ENCODE measurements around the gene CNOT11. TPM values are rescaled to one million over a fixed set of nuclear protein-coding genes. Genes with fewer than 3 reads are reported as not detected.

CNOT11 gene
- total RNA-seq, 2 experiments from 2014 or later, result 39.4 to 46.8 TPM

- intact Hi-C loops (cut with DNase I, micrococcal nuclease), result loop anchor here (2.0 to 5.0 kb wide), 5 partner anchors 33 to 392 kb away; partner anchors contain the start of gene MAP4K4 (in 1 of the 2)
- H3K9me3 Mint-ChIP-seq, result no peaks in the 10 kb centered on the region
- peaks cover 84% of the 10 kb centered on the region for H3K4me1 Mint-ChIP-seq (ENCODE audit: low read depth)
- CTCF ChIA-PET, result interaction anchor here (1.3 kb wide), 1 partner anchor 53 kb away, joined by 3 read pairs; the partner anchor contains the start of gene CNOT11
- Histone ChIP-seq H3K4me3 (ENCODE audit: low read length) (peak overlapping the region; percentile 90), H3K4me1 (ENCODE audit: insufficient read depth, low read length) (peaks cover 68% of the 10 kb centered on the region), H3K27me3 (ENCODE audit: control insufficient read depth in 1 of 2, insufficient read depth in 2 of 2, low read length in 2 of 2) (no peaks in the 10 kb centered on the region), H3K36me3 (ENCODE audit: insufficient read depth, low read length) (peaks cover 30% of the 10 kb centered on the region), H3K9me3 (ENCODE audit: control insufficient read depth in 1 of 2, insufficient read depth in 1 of 2, low read length in 2 of 2) (no peaks in the 10 kb centered on the region), H3K27ac (ENCODE audit: low read depth in 1 of 2, low read length in 2 of 2) (peak overlapping the region in 1 of 2 donors; percentile 95)
- ATAC-seq (ENCODE audit: poor library complexity) (no peak), DNase-seq (no peak)
- H3K27ac Mint-ChIP-seq, result peak overlapping the region; percentile 96
- H3K4me3 Mint-ChIP-seq, result peak overlapping the region; percentile 98
- POLR2A ChIA-PET, result interaction anchor here (1.5 to 3.0 kb wide), 2 partner anchors 24 to 28 kb away, joined by 3 to 47 read pairs; no protein-coding TSS in a partner anchor
- no peaks in the 10 kb centered on the region for H3K27me3 Mint-ChIP-seq
- peaks cover 57% of the 10 kb centered on the region for H3K36me3 Mint-ChIP-seq (ENCODE audit: low read depth)
- TF ChIP-seq CTCF (IDR thresholded peaks at IDR 0.05), result no peak
These were observed 52.9 kb downstream of the CNOT11 start for GRCh38 chr2:101305492-101306078.

DNA sequence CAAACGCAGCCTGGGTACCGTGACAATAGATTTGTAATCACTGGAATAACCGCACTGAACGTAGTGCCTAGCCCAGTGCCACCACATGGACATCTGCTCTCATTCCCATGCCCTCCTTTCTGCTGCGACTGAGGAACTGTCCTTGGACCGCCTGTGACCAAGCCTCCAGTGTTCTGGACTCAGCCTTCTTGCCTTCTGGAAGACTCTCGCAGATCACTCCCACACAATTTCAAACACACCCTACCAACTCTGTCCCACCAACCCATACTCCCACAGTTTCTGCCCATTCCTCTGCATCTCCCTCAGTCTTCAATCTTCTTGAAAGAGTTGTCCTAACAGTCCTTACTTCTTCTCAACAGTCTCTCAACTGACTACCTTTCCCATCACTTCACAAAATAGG is 53.7 kb downstream of the CNOT11 start:
- Mint-ChIP-seq H3K27ac (peak overlapping the region; percentile 96), H3K36me3 (ENCODE audit: low read depth) (peaks cover 57% of the 10 kb centered on the region), H3K27me3 (no peaks in the 10 kb centered on the region), H3K4me1 (ENCODE audit: low read depth) (peaks cover 84% of the 10 kb centered on the region), H3K9me3 (no peaks in the 10 kb centered on the region), H3K4me3 (peak overlapping the region; percentile 98)
- Histone ChIP-seq H3K4me1 (ENCODE audit: insufficient read depth, low read length) (peaks cover 68% of the 10 kb centered on the region), H3K36me3 (ENCODE audit: insufficient read depth, low read length) (peaks cover 29% of the 10 kb centered on the region), H3K27me3 (ENCODE audit: control insufficient read depth in 1 of 2, insufficient read depth in 2 of 2, low read length in 2 of 2) (no peaks in the 10 kb centered on the region), H3K9me3 (ENCODE audit: control insufficient read depth in 1 of 2, insufficient read depth in 1 of 2, low read length in 2 of 2) (no peaks in the 10 kb centered on the region), H3K4me3 (ENCODE audit: low read length) (peak overlapping the region; percentile 90), H3K27ac (ENCODE audit: low read depth in 1 of 2, low read length in 2 of 2) (peak overlapping the region; percentile 85 to 95)
- ChIA-PET CTCF (interaction anchor here (0.8 kb wide), 1 partner anchor 81 kb away, joined by 3 read pairs; the partner anchor contains the start of gene CREG2), POLR2A (interaction anchor here (0.6 to 3.0 kb wide), 16 partner anchors 10 to 743 kb away, joined by 3 to 47 read pairs (median 4); partner anchors contain the start of genes CNOT11, PDCL3 and RPL31)
- DNase-seq (peak in 2 of 14 experiments; percentile 36 to 43), ATAC-seq (ENCODE audit: poor library complexity) (no peak)
- intact Hi-C loops (cut with DNase I, micrococcal nuclease), result loop anchor here (2.0 to 5.0 kb wide), 4 partner anchors 34 to 391 kb away; partner anchors contain the start of gene MAP4K4 (in 1 of the 2)
- no peak for TF ChIP-seq CTCF (IDR thresholded peaks at IDR 0.05)

DNA sequence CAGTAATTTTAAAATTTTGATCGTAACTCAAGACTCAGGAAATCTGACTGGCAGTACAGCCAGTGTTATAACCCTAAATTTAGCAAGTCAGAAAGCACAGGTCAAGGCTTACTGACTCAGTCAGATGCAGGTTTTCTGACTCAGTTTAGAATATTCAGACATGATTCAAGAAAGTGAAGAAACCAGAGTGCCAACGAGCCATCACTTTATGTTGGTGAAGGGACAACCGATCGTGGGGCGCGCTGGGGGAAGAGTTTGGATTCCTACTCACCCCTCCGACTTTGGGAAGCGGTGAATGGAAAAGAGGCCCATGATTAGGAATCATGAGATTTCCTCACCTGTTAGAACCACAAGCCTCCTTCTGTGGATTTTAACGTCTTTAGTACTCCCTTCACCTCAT is 54.8 kb downstream of the CNOT11 start:
- H3K27ac Mint-ChIP-seq, result peak overlapping the region; percentile 96
- CTCF ChIA-PET, result no interaction called here
- H3K4me3 ChIP-seq (ENCODE audit: low read length), result peak overlapping the region; percentile 90
- peaks cover 84% of the 10 kb centered on the region for H3K4me1 Mint-ChIP-seq (ENCODE audit: low read depth)
- peaks cover 22% of the 10 kb centered on the region for H3K36me3 ChIP-seq (ENCODE audit: insufficient read depth, low read length)
- intact Hi-C loops (cut with DNase I, micrococcal nuclease), result loop anchor here (1.0 to 5.0 kb wide), 6 partner anchors 21 to 390 kb away; partner anchors contain the start of genes CNOT11 (in 1 of the 2) and MAP4K4 (in 1 of the 2)
- no peaks in the 10 kb centered on the region for H3K27me3 Mint-ChIP-seq
- H3K27me3 ChIP-seq (ENCODE audit: control insufficient read depth in 1 of 2, insufficient read depth in 2 of 2, low read length in 2 of 2), result no peaks in the 10 kb centered on the region
- H3K9me3 ChIP-seq (ENCODE audit: control insufficient read depth in 1 of 2, insufficient read depth in 1 of 2, low read length in 2 of 2), result no peaks in the 10 kb centered on the region
- POLR2A ChIA-PET, result interaction anchor here (1.1 to 3.0 kb wide), 11 partner anchors 8 to 305 kb away, joined by 3 to 79 read pairs (median 7); partner anchors contain the start of genes CNOT11 and RPL31
- H3K4me3 Mint-ChIP-seq, result peak overlapping the region; percentile 98
- ATAC-seq (ENCODE audit: poor library complexity) (no peak), DNase-seq (peak in 3 of 14 experiments; percentile 25 to 39 (median 33))
- TF ChIP-seq CTCF (IDR thresholded peaks at IDR 0.05), result no peak
- H3K4me1 ChIP-seq (ENCODE audit: insufficient read depth, low read length), result peaks cover 67% of the 10 kb centered on the region
- H3K27ac ChIP-seq (ENCODE audit: low read depth in 1 of 2, low read length in 2 of 2), result peak overlapping the region; percentile 85 to 95
- peaks cover 47% of the 10 kb centered on the region for H3K36me3 Mint-ChIP-seq (ENCODE audit: low read depth)
- no peaks in the 10 kb centered on the region for H3K9me3 Mint-ChIP-seq
